Naive thymus-derived CD4-positive, alpha-beta T cell (primary cell): ENCODE measurements around the gene PCDHGA11. TPM values are rescaled to one million over a fixed set of nuclear protein-coding genes. Genes with fewer than 3 reads are reported as not detected.
A peak's percentile ranks its signal among the peaks of the same experiment; 100 is the strongest.
"Not testable (repeated sequence)": the region's sequence is repeated elsewhere in the genome, so short reads cannot be mapped to it uniquely, and the experiment has no call there.

Experiments
- ATAC-seq: fragments of 150-1000 bp; cut with Tn5 transposase; 2 replicates; pipeline ENCODE4 v1.10.0; 2021; ENCODE audit warnings: mild to moderate bottlenecking, moderate library complexity
- CTCF ChIA-PET: fragments of 350-600 bp; sonication (Branson Sonifier 250); formaldehyde crosslinking; loops from one replicate; lab custom pipeline; 2021; ENCODE audit warnings: antibody characterized with exemption; lab: Charles Lee
- POLR2A ChIA-PET: fragments of 350-600 bp; sonication (Branson Sonifier 250); formaldehyde crosslinking; loops from one replicate; lab custom pipeline; 2021; ENCODE audit warnings: antibody characterized with exemption, inconsistent platforms; lab: Charles Lee
- DNase-seq, 9 donors: peaks; one replicate each; pipeline versions ENCODE4 v3.0.0 to v3.0.0-alpha.2; 2020 to 2022; ENCODE audit warnings: mixed read lengths in 1 of 9
- H3K27ac ChIP-seq: one replicate; pipeline ENCODE4 v1.7.0; 2013; ENCODE audit warnings: mild to moderate bottlenecking, low read depth, low read length, moderate library complexity
- H3K27me3 ChIP-seq, 2 donors: one replicate each; pipeline ENCODE4 v1.7.0; 2013; ENCODE audit warnings: low read length in 2 of 2, mild to moderate bottlenecking in 2 of 2, moderate library complexity in 2 of 2; ENCODE audit not compliant: control insufficient read depth in 2 of 2, insufficient read depth in 2 of 2
- H3K36me3 ChIP-seq, 3 experiments: 1 replicate in 2 of 3; 2 replicates in 1 of 3; pipeline ENCODE4 v1.7.0; 2013; ENCODE audit warnings: low read length in 3 of 3, mild to moderate bottlenecking in 3 of 3, moderate library complexity in 1 of 3; ENCODE audit not compliant: insufficient read depth in 3 of 3, control insufficient read depth in 2 of 3
- H3K4me1 ChIP-seq, 2 donors: one replicate each; pipeline ENCODE4 v1.7.0; 2013; ENCODE audit warnings: low read length in 2 of 2, mild to moderate bottlenecking in 2 of 2, moderate library complexity in 1 of 2; ENCODE audit not compliant: control insufficient read depth in 2 of 2, insufficient read depth in 2 of 2
- H3K4me3 ChIP-seq: 2 replicates; pipeline ENCODE4 v1.7.0; 2013; ENCODE audit warnings: mild to moderate bottlenecking, low read length
- H3K9me3 ChIP-seq, 3 experiments: 1 replicate in 2 of 3; 2 replicates in 1 of 3; pipeline ENCODE4 v1.7.0; 2013; ENCODE audit warnings: low read length in 3 of 3; ENCODE audit not compliant: control insufficient read depth in 2 of 3
- H3K27ac Mint-ChIP-seq, 9 donors: one replicate each; pipeline ENCODE4 v1.8.0; 2020 to 2022; ENCODE audit warnings: mixed read lengths in 9 of 9, mild to moderate bottlenecking in 8 of 9, moderate library complexity in 5 of 9, inconsistent platforms in 2 of 9
- H3K27me3 Mint-ChIP-seq, 5 donors: one replicate each; pipeline ENCODE4 v1.8.0; 2021 to 2022; ENCODE audit warnings: mixed read lengths in 5 of 5, mild to moderate bottlenecking in 1 of 5
- H3K36me3 Mint-ChIP-seq, 5 donors: one replicate each; pipeline ENCODE4 v1.8.0; 2020 to 2022; ENCODE audit warnings: mixed read lengths in 5 of 5, mild to moderate bottlenecking in 3 of 5, inconsistent platforms in 1 of 5
- H3K4me1 Mint-ChIP-seq, 7 donors: one replicate each; pipeline ENCODE4 v1.8.0; 2020 to 2022; ENCODE audit warnings: mixed read lengths in 7 of 7, mild to moderate bottlenecking in 3 of 7, inconsistent platforms in 1 of 7
- H3K4me3 Mint-ChIP-seq, 10 donors: one replicate each; pipeline ENCODE4 v1.8.0; 2020 to 2022; ENCODE audit warnings: mild to moderate bottlenecking in 10 of 10, mixed read lengths in 10 of 10, moderate library complexity in 6 of 10, inconsistent platforms in 2 of 10
- H3K9me3 Mint-ChIP-seq, 11 donors: one replicate each; pipeline ENCODE4 v1.8.0; 2020 to 2022; ENCODE audit warnings: mixed read lengths in 11 of 11, mild to moderate bottlenecking in 4 of 11, inconsistent platforms in 1 of 11, moderate library complexity in 1 of 11
- intact Hi-C, 2 donors: fragments of 100-400 bp; cut with micrococcal nuclease; formaldehyde crosslinking; loops; one replicate each; pipeline ENCODE4 v1.15.1; 2023
- polyA plus RNA-seq, 2 donors: library from polyadenylated mRNA; unstranded; fragments of 300-500 nt; fragmentation: Illumina TruSeq; gene quantifications; one replicate each; pipeline ENCODE4 v1.2.3, GENCODE V29; 2021
- total RNA-seq, 6 experiments: library from RNA in 5 of 6; stranded (reverse) in 5 of 6; gene quantifications; 1 replicate in 5 of 6; 2 replicates in 1 of 6; pipeline ENCODE4 v1.2.3 and lab custom pipeline; 2021 to 2026

PCDHGA11 gene
- total and polyA plus RNA-seq, 7 experiments from 2014 or later = 0.16 to 0.29 (median 0.21) TPM; not detected in 3

DNA sequence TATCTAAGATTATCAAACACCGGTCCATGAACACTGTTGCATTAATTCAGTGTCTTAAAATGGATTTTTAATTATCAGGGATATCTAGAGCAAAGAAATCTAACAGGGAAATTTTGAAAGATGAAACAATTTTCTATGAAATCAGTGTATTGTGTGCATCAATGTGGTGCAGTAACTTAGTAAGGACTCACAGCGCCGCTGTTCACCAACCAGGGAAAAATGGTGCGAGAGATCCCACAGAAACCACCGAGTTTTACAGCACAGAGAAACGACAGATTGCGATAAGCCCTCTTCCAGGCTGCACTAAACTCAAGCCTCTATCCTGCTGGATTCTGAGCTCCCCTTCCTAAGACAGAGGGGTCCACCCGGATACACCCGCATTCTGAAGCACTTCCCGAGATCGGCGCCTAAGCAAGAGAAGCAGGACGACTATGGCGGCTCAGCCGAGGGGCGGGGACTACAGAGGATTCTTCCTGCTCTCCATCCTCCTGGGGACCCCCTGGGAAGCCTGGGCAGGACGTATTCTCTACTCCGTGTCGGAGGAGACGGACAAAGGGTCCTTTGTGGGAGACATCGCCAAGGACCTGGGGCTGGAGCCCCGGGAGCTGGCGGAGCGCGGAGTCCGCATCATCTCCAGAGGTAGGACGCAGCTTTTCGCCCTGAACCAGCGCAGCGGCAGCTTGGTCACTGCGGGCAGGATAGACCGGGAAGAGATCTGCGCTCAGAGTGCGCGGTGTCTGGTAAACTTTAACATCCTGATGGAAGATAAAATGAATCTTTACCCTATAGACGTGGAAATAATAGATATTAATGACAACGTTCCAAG, 38.2 kb upstream of the PCDHGA11 start, which contains the start of gene PCDHGA7:
Gene PCDHGA7, plus strand, starts transcription at position 274 of the 826 bp plus-strand sequence. Its CDS starts 158 bp downstream, at position 432.
- POLR2A ChIA-PET = no interaction called here
- Mint-ChIP-seq H3K9me3 (peaks cover 0 to 87% (median 41%) of the 10 kb centered on the region in 11 donors), H3K4me1 (peaks cover 0 to 4% (median 0%) of the 10 kb centered on the region in 7 donors), H3K36me3 (peaks cover 0 to 17% (median 10%) of the 10 kb centered on the region in 5 donors), H3K27me3 (peaks cover 36 to 85% (median 79%) of the 10 kb centered on the region in 5 donors), H3K27ac (peak within 1 kb of the TSS in 1 of 9 donors; percentile 14), H3K4me3 (peak within 1 kb of the TSS; percentile 46 to 83 (median 70))
- no peak within 1 kb of the TSS for H3K27ac ChIP-seq
- H3K27me3 ChIP-seq = peaks cover 0 to 18% of the 10 kb centered on the region in 2 donors
- H3K4me3 ChIP-seq = no peak within 1 kb of the TSS
- H3K4me1 ChIP-seq = no peaks in the 10 kb centered on the region
- CTCF ChIA-PET = no interaction called here
- peak; percentile 36 for ATAC-seq
- no peak for DNase-seq
- H3K9me3 ChIP-seq = peaks cover 0 to 30% (median 0%) of the 10 kb centered on the region in 3 experiments
- intact Hi-C loops = no loop called here
- H3K36me3 ChIP-seq = no peaks in the 10 kb centered on the region

DNA sequence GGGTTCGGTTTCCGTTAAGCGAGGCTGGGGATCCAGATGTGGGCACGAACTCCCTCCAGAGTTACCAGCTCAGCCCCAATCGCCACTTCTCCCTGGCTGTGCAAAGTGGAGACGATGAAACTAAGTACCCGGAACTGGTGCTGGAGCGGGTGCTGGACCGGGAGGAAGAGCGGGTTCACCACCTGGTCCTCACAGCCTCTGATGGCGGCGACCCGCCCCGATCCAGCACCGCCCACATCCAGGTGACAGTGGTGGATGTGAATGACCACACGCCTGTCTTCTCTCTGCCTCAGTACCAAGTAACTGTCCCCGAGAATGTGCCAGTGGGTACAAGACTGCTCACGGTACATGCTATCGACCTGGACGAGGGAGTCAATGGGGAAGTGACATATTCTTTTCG, 37.5 kb upstream of the PCDHGA11 start:
- Histone ChIP-seq H3K36me3 (no peaks in the 10 kb centered on the region), H3K27ac (no peak overlapping the region), H3K4me1 (no peaks in the 10 kb centered on the region), H3K27me3 (peaks cover 0 to 18% of the 10 kb centered on the region in 2 donors), H3K4me3 (no peak overlapping the region), H3K9me3 (peaks cover 0 to 31% (median 0%) of the 10 kb centered on the region in 3 experiments)
- no peak for ATAC-seq
- H3K27me3 Mint-ChIP-seq = peaks cover 38 to 86% (median 81%) of the 10 kb centered on the region in 5 donors
- peak overlapping the region in 2 of 10 donors; percentile 2 to 64 for H3K4me3 Mint-ChIP-seq
- no peak for DNase-seq
- H3K27ac Mint-ChIP-seq = no peak overlapping the region
- peaks cover 0 to 4% (median 0%) of the 10 kb centered on the region in 7 donors for H3K4me1 Mint-ChIP-seq
- peaks cover 0 to 85% (median 44%) of the 10 kb centered on the region in 11 donors for H3K9me3 Mint-ChIP-seq
- peaks cover 0 to 19% (median 10%) of the 10 kb centered on the region in 5 donors for H3K36me3 Mint-ChIP-seq
- ChIA-PET POLR2A (no interaction called here), CTCF (no interaction called here)
- intact Hi-C loops = no loop called here

DNA sequence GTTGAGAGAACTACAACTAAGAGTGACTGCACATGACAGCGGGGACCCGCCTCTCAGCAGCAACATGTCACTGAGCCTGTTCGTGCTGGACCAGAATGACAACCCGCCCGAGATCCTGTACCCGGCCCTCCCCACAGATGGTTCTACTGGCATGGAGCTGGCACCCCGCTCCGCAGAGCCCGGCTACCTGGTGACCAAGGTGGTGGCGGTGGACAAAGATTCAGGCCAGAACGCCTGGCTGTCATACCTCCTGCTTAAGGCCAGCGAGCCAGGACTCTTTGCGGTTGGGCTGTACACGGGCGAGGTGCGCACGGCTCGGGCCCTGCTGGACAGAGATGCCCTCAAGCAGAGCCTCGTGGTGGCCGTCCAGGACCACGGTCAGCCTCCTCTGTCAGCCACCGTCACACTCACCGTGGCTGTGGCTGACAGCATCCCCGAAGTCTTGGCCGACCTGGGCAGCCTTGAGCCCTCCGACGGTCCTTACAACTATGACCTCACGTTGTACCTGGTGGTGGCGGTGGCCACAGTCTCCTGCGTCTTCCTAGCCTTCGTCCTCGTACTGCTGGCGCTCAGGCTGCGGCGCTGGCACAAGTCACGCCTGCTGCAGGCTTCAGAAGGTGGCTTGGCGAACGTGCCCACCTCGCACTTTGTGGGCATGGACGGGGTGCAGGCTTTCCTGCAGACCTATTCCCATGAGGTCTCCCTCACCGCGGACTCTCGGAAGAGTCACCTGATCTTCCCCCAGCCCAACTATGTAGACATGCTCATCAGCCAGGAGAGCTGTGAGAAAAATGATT, 36.2 kb upstream of the PCDHGA11 start:
- Histone ChIP-seq H3K4me1 (no peaks in the 10 kb centered on the region), H3K36me3 (no peaks in the 10 kb centered on the region), H3K4me3 (no peak overlapping the region), H3K27me3 (peaks cover 0 to 18% of the 10 kb centered on the region in 2 donors), H3K27ac (no peak overlapping the region), H3K9me3 (peaks cover 0 to 42% (median 0%) of the 10 kb centered on the region in 3 experiments)
- no peak overlapping the region for H3K27ac Mint-ChIP-seq
- H3K9me3 Mint-ChIP-seq = peaks cover 0 to 86% (median 55%) of the 10 kb centered on the region in 11 donors
- CTCF ChIA-PET = interaction anchor here (0.6 kb wide), 1 partner anchor 21 kb away, joined by 8 read pairs; no protein-coding TSS in a partner anchor
- H3K27me3 Mint-ChIP-seq = peaks cover 41 to 86% (median 81%) of the 10 kb centered on the region in 5 donors
- intact Hi-C loops = no loop called here
- ATAC-seq (no peak), DNase-seq (no peak)
- no peak overlapping the region for H3K4me3 Mint-ChIP-seq
- POLR2A ChIA-PET = no interaction called here
- peaks cover 0 to 27% (median 10%) of the 10 kb centered on the region in 5 donors for H3K36me3 Mint-ChIP-seq
- peaks cover 0 to 4% (median 0%) of the 10 kb centered on the region in 7 donors for H3K4me1 Mint-ChIP-seq

DNA sequence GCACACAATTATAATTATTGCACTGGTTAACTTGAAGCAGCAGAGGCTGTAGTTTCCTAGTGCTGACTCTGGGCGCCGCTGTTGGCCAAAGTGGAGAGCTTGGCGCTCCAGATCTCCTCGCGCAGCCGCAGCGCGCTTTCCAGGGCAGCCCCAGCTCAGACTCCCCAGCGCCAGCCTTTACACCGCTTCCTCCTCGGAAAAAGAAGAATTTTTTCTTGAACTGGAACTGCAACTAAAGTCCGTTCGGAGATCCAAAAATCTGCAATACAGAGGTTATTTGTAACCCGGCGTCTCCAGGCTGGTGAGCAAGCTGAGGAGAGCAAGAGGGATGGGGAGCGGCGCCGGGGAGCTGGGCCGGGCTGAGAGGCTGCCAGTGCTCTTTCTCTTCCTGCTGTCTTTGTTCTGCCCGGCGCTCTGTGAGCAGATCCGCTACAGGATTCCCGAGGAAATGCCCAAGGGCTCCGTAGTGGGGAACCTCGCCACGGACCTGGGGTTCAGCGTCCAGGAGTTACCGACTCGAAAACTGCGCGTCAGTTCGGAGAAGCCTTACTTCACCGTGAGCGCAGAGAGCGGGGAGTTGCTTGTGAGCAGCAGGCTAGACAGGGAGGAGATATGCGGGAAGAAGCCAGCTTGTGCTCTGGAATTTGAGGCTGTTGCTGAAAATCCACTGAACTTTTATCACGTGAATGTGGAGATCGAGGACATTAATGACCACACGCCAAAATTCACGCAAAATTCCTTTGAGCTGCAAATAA, 33.1 kb upstream of the PCDHGA11 start, which contains the start of gene PCDHGB4:
Gene PCDHGB4, plus strand, starts transcription at position 142 of the 755 bp plus-strand sequence. Its CDS starts 187 bp downstream, at position 329.
- POLR2A ChIA-PET, H3K4me1 Mint-ChIP-seq, intact Hi-C loops, H3K27ac ChIP-seq, H3K4me3 ChIP-seq, H3K4me1 ChIP-seq, CTCF ChIA-PET, H3K36me3 ChIP-seq, H3K27ac Mint-ChIP-seq: not testable (repeated sequence)
- peaks cover 36 to 85% (median 81%) of the 10 kb centered on the region in 5 donors for H3K27me3 Mint-ChIP-seq
- peaks cover 0 to 90% (median 56%) of the 10 kb centered on the region in 11 donors for H3K9me3 Mint-ChIP-seq
- H3K9me3 ChIP-seq = peaks cover 0 to 45% (median 0%) of the 10 kb centered on the region in 3 experiments
- peak in 3 of 9 donors; percentile 8 to 24 (median 8) for DNase-seq
- peaks cover 5 to 31% (median 10%) of the 10 kb centered on the region in 5 donors for H3K36me3 Mint-ChIP-seq
- peaks cover 4 to 16% of the 10 kb centered on the region in 2 donors for H3K27me3 ChIP-seq
- H3K4me3 Mint-ChIP-seq = peak within 1 kb of the TSS in 9 of 10 donors; percentile 19 to 68 (median 50)
- ATAC-seq = peak; percentile 74

DNA sequence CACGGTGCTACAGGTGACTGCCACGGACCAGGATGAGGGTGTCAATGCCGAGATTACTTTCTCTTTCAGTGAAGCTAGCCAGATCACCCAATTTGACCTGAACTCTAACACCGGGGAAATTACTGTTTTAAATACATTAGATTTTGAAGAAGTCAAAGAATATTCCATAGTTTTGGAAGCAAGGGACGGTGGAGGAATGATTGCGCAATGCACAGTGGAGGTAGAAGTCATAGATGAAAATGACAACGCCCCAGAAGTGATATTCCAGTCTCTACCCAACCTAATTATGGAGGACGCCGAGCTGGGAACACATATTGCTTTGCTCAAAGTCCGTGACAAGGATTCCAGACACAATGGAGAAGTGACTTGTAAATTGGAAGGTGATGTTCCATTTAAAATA, 32.2 kb upstream of the PCDHGA11 start:
- Mint-ChIP-seq H3K4me1 (peaks cover 0 to 3% (median 0%) of the 10 kb centered on the region in 7 donors), H3K36me3 (peaks cover 5 to 35% (median 10%) of the 10 kb centered on the region in 5 donors), H3K27ac (no peak overlapping the region), H3K9me3 (peaks cover 0 to 90% (median 57%) of the 10 kb centered on the region in 11 donors), H3K4me3 (peak overlapping the region in 1 of 10 donors; percentile 27), H3K27me3 (peaks cover 29 to 85% (median 79%) of the 10 kb centered on the region in 5 donors)
- Histone ChIP-seq H3K36me3 (no peaks in the 10 kb centered on the region), H3K27ac (no peak overlapping the region), H3K4me1 (no peaks in the 10 kb centered on the region), H3K9me3 (peaks cover 0 to 45% (median 0%) of the 10 kb centered on the region in 3 experiments), H3K27me3 (peaks cover 4 to 14% of the 10 kb centered on the region in 2 donors), H3K4me3 (no peak overlapping the region)
- intact Hi-C loops = no loop called here
- DNase-seq (no peak), ATAC-seq (no peak)
- POLR2A ChIA-PET = no interaction called here
- CTCF ChIA-PET = no interaction called here
